ENCODE measurements around the gene SUMO1. TPM values are rescaled to one million over a fixed set of nuclear protein-coding genes. Genes with fewer than 3 reads are reported as not detected.

The SUMO1 gene
- total RNA-seq, 1 donor from 2014 or later = 38.8 TPM

DNA sequence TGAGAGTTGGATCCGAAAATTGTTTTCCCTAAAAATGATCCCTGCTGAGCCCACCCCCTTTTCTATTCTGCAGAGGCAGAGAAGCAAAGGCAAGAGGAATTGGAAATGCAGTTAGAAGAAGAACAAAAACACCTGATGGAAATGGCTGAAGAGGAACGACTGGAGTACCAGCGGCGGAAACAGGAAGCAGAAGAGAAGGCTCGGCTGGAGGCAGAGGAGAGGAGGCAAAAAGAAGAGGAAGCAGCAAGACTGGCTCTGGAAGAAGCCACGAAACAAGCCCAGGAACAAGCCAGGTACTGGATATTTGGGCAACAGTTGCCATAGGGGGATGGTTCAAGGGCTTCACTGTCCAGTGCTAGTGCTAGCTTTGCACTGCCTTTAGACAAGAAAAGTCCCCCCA is 41.7 kb downstream of the SUMO1 start:
- Histone ChIP-seq H3K27me3 (no peaks in the 10 kb centered on the region), H3K4me3 (no peak overlapping the region), H3K36me3 (no peaks in the 10 kb centered on the region), H3K4me1 (no peaks in the 10 kb centered on the region), H3K27ac (no peak overlapping the region), H3K9me3 (no peaks in the 10 kb centered on the region)
- no peak for DNase-seq (ENCODE audit: extremely low spot score in 2 of 2)
- intact Hi-C loops (cut with DNase I) = no loop called here
- TF ChIP-seq, protein P1, sequence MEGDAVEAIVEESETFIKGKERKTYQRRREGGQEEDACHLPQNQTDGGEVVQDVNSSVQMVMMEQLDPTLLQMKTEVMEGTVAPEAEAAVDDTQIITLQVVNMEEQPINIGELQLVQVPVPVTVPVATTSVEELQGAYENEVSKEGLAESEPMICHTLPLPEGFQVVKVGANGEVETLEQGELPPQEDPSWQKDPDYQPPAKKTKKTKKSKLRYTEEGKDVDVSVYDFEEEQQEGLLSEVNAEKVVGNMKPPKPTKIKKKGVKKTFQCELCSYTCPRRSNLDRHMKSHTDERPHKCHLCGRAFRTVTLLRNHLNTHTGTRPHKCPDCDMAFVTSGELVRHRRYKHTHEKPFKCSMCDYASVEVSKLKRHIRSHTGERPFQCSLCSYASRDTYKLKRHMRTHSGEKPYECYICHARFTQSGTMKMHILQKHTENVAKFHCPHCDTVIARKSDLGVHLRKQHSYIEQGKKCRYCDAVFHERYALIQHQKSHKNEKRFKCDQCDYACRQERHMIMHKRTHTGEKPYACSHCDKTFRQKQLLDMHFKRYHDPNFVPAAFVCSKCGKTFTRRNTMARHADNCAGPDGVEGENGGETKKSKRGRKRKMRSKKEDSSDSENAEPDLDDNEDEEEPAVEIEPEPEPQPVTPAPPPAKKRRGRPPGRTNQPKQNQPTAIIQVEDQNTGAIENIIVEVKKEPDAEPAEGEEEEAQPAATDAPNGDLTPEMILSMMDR (IDR thresholded peaks at IDR 0.05) = no peak
- TF ChIP-seq POLR2A (IDR thresholded peaks at IDR 0.05) (no peak), POLR2AphosphoS5 (IDR thresholded peaks at IDR 0.05; ENCODE audit: insufficient read depth in 1 of 2, low read depth in 1 of 2) (no peak)

DNA sequence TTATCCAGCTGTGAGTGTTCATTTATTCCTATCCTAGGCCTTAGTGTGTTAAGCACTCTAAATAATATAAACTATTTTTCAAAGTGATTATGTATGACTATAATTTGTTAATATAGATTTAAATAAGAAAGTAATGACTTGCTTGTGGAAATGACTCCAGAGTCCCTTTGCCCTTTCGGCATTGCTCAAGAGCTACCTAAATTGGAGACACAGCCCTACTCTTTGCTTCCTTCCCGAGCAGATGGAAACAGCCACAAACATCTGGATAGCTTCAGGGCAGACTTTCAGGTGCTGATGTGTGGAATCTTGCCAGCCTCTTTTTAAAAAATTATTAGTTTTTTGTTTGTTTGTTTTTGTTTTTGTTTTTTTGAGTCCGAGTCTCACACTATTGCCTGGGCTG is 44.0 kb downstream of the SUMO1 start:
- no peak overlapping the region for H3K4me3 ChIP-seq
- no peak for DNase-seq (ENCODE audit: extremely low spot score in 2 of 2)
- H3K4me1 ChIP-seq = no peaks in the 10 kb centered on the region
- TF ChIP-seq, protein P1 (IDR thresholded peaks at IDR 0.05) = no peak
- TF ChIP-seq POLR2AphosphoS5 (IDR thresholded peaks at IDR 0.05; ENCODE audit: insufficient read depth in 1 of 2, low read depth in 1 of 2) = no peak
- TF ChIP-seq POLR2A (IDR thresholded peaks at IDR 0.05) = no peak
- H3K27me3 ChIP-seq = no peaks in the 10 kb centered on the region
- no peaks in the 10 kb centered on the region for H3K9me3 ChIP-seq
- H3K36me3 ChIP-seq = no peaks in the 10 kb centered on the region
- intact Hi-C loops (cut with DNase I) = no loop called here
- H3K27ac ChIP-seq = no peak overlapping the region

DNA sequence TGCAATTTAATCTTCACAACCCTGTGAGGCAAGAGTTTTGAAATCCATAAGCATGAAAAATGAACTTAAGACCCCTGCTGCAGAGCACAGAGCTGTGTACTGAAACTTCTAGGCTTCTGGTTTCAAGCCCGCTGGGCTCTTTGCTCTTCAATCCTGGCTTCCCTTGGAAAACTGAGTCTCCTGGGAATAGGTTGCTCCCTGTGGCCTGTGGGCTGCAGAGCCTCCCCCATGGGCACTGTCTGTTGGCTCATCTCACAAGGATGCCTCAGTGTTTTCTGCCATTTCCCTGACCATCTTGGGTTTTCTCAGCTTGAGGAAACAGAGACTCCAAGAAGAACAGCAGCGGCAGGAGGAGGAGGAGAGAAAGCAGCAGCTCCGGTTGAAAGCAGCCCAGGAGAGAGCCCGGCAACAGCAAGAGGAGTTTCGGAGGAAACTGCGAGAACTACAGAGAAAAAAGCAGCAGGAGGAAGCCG is 44.5 kb downstream of the SUMO1 start:
- no peaks in the 10 kb centered on the region for H3K36me3 ChIP-seq
- H3K27me3 ChIP-seq = no peaks in the 10 kb centered on the region
- H3K4me1 ChIP-seq = no peaks in the 10 kb centered on the region
- DNase-seq (ENCODE audit: extremely low spot score in 2 of 2) = no peak
- no peaks in the 10 kb centered on the region for H3K9me3 ChIP-seq
- TF ChIP-seq POLR2A (IDR thresholded peaks at IDR 0.05) (no peak), POLR2AphosphoS5 (IDR thresholded peaks at IDR 0.05; ENCODE audit: insufficient read depth in 1 of 2, low read depth in 1 of 2) (no peak)
- TF ChIP-seq, protein P1 (IDR thresholded peaks at IDR 0.05) = no peak
- intact Hi-C loops (cut with DNase I) = no loop called here
- H3K4me3 ChIP-seq = no peak overlapping the region
- H3K27ac ChIP-seq = no peak overlapping the region

DNA sequence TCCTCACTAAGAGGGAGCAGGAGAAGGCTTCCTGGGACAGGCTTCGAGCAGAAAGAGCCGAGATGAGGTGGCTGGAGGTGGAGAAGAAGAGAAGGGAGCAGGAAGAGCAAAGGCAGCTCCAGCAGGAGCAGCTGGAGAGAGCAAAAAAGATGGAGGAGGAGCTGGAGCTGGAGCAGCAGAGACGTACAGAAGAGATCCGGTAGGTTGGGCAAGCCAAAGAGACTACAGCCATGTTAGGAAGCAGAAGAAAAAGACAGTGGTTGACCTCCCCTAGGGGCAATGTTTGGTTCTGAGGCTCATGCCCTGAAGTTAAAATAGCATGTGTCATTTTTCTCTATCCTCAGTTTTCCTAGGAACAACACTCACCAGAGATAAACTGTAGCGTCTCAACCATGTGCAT is 45.1 kb downstream of the SUMO1 start:
- DNase-seq (ENCODE audit: extremely low spot score in 2 of 2) = no peak

DNA sequence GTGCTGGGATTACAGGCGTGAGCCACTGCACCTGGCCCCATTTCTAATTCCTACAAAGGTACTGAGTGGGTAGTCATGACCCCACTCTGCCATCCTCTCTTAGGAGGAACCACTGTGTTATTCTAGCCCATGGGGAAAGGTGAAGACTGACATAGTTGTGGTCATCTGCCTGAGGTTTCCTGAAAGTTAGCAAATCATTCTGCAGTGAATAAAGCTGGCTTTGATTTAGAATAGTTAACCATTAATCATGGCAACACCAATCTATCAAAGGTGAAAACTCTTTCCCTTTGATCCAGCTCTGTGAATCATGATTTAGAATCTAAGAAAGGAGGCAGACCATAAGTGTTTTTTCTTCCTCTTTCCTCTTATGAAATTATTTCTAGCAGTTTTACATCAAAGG is 50.8 kb downstream of the SUMO1 start:
- intact Hi-C loops (cut with DNase I) = no loop called here
- H3K9me3 ChIP-seq = no peaks in the 10 kb centered on the region
- H3K4me1 ChIP-seq = no peaks in the 10 kb centered on the region
- H3K36me3 ChIP-seq = no peaks in the 10 kb centered on the region
- no peak for DNase-seq (ENCODE audit: extremely low spot score in 2 of 2)
- no peak overlapping the region for H3K4me3 ChIP-seq
- TF ChIP-seq, protein P1 (IDR thresholded peaks at IDR 0.05) = no peak
- no peak for TF ChIP-seq POLR2AphosphoS5 (IDR thresholded peaks at IDR 0.05; ENCODE audit: insufficient read depth in 1 of 2, low read depth in 1 of 2)
- TF ChIP-seq POLR2A (IDR thresholded peaks at IDR 0.05) = no peak
- H3K27ac ChIP-seq = no peak overlapping the region
- H3K27me3 ChIP-seq = no peaks in the 10 kb centered on the region

More for the DNA sequence above, 45.1 kb downstream of the SUMO1 start:
- H3K27ac ChIP-seq = no peak overlapping the region
- no peak overlapping the region for H3K4me3 ChIP-seq
- H3K4me1 ChIP-seq = no peaks in the 10 kb centered on the region
- no peaks in the 10 kb centered on the region for H3K9me3 ChIP-seq
- intact Hi-C loops (cut with DNase I) = no loop called here
- H3K36me3 ChIP-seq = no peaks in the 10 kb centered on the region
- H3K27me3 ChIP-seq = no peaks in the 10 kb centered on the region
- TF ChIP-seq POLR2AphosphoS5 (IDR thresholded peaks at IDR 0.05; ENCODE audit: insufficient read depth in 1 of 2, low read depth in 1 of 2) (no peak), POLR2A (IDR thresholded peaks at IDR 0.05) (no peak)
- TF ChIP-seq, protein P1 (IDR thresholded peaks at IDR 0.05) = no peak

All from vagina (tissue), 2 donors.